ENCODE results near the gene LRFN4.

DNA sequence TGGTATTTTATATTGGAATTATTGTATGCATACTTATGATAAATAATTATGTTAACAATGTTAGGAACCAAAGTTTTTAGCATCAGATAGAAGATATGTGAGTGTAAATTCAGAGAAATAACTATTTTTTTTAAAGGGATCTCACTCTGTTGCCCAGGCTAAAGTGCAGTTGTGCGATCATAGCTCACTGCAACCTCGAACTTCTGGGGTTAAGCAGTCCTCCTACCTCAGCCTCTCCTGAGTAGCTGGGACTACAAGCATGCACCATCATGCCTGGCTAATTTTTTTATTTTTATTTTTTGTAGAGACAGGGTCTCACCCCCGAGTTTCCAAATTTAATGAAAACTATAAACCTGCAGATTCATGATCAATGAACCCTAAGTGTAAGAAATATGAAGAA lies 47.3 kb upstream of the LRFN4 start:
- TF ChIP-seq CTCF (IDR thresholded peaks at IDR 0.05 in 8 of 11, conservative IDR thresholded peaks at IDR 0.05 in 3 of 11) (no peak), POLR2AphosphoS5 (IDR thresholded peaks at IDR 0.05) (no peak)

Measured in spleen (tissue), 7 donors.